GM23248 (cell line): ENCODE measurements around the gene TPI1. TPM values are rescaled to one million over a fixed set of nuclear protein-coding genes. Genes with fewer than 3 reads are reported as not detected.

Source experiments
- DNase-seq: peaks from one replicate; pipeline ENCODE4 v3.0.0-alpha.2; 2015
- H2AFZ ChIP-seq: fragments of 200-600 bp; sonication (generic); 2 replicates; pipeline ENCODE4 v1.6.1; 2016; ENCODE audit warnings: antibody characterized with exemption
- H3F3A ChIP-seq: fragments of 200-600 bp; sonication (generic); 2 replicates; pipeline ENCODE4 v1.6.1; 2016; ENCODE audit warnings: mild to moderate bottlenecking, antibody characterized with exemption, mixed run types; ENCODE audit not compliant: insufficient read depth
- H3K27ac ChIP-seq: fragments of 200-600 bp; sonication (generic); 2 replicates; pipeline ENCODE4 v1.5.1; 2016; ENCODE audit warnings: mild to moderate bottlenecking
- H3K27me3 ChIP-seq: fragments of 200-600 bp; sonication (generic); replicated peaks from 2 replicates; pipeline ENCODE4 v1.6.1; 2016; ENCODE audit warnings: mild to moderate bottlenecking; ENCODE audit not compliant: insufficient read depth
- H3K36me3 ChIP-seq: fragments of 200-600 bp; sonication (generic); 2 replicates; pipeline ENCODE4 v1.6.1; 2016; ENCODE audit warnings: low read depth, mild to moderate bottlenecking
- H3K4me1 ChIP-seq: fragments of 200-600 bp; sonication (generic); 2 replicates; pipeline ENCODE4 v1.6.1; 2016; ENCODE audit warnings: mild to moderate bottlenecking; ENCODE audit not compliant: insufficient read depth
- H3K4me2 ChIP-seq: fragments of 200-600 bp; sonication (generic); one replicate; pipeline ENCODE4 v1.6.1; 2016; ENCODE audit warnings: mild to moderate bottlenecking; ENCODE audit not compliant: unreplicated experiment
- H3K4me3 ChIP-seq: fragments of 200-600 bp; sonication (generic); 2 replicates; pipeline ENCODE4 v1.5.1; 2016; ENCODE audit warnings: mild to moderate bottlenecking
- H3K79me2 ChIP-seq: fragments of 200-600 bp; sonication (generic); 2 replicates; pipeline ENCODE4 v1.6.1; 2016; ENCODE audit warnings: mild to moderate bottlenecking; ENCODE audit not compliant: insufficient read depth
- H3K9ac ChIP-seq: fragments of 200-600 bp; sonication (generic); 2 replicates; pipeline ENCODE4 v1.6.1; 2016; ENCODE audit warnings: mild to moderate bottlenecking
- H3K9me2 ChIP-seq: fragments of 200-600 bp; sonication (generic); 2 replicates; pipeline ENCODE4 v1.6.1; 2016; ENCODE audit warnings: mixed run types, mild to moderate bottlenecking, moderate library complexity; ENCODE audit not compliant: insufficient read depth
- H3K9me3 ChIP-seq: fragments of 200-600 bp; sonication (generic); one replicate; pipeline ENCODE4 v1.6.1; 2017; ENCODE audit warnings: low read depth
- H4K20me1 ChIP-seq: fragments of 200-600 bp; sonication (generic); 2 replicates; pipeline ENCODE4 v1.6.0; 2016; ENCODE audit not compliant: insufficient read depth
- EZH2 ChIP-seq: fragments of 200-600 bp; sonication (generic); IDR thresholded peaks from 2 replicates; pipeline ENCODE4 v1.6.1; 2018; ENCODE audit warnings: antibody characterized with exemption, mild to moderate bottlenecking; ENCODE audit not compliant: insufficient read depth, poor library complexity, severe bottlenecking
- EZH2phosphoT487 ChIP-seq: fragments of 200-600 bp; sonication (generic); IDR thresholded peaks from 2 replicates; pipeline ENCODE4 v1.6.1; 2018; ENCODE audit warnings: antibody characterized with exemption, moderate library complexity, mild to moderate bottlenecking, low read depth; ENCODE audit not compliant: insufficient read depth
- WGBS, 2 experiments: methylation state at CpG; one replicate each; pipeline ENCODE4 v1.1.6; 2015 to 2017; ENCODE audit warnings: low lambda C conversion rate in 2 of 2, low coverage in 1 of 2; ENCODE audit errors: missing lambda C conversion rate in 2 of 2; 5-methylcytosine and 5-hydroxymethylcytosine counted together
- in situ Hi-C: fragments of 300-500 bp; cut with MboI; formaldehyde crosslinking; loops from 2 replicates; pipeline ENCODE4 v1.15.0; 2020
- polyA plus RNA-seq: library from polyadenylated mRNA; unstranded; fragments of >200 nt; fragmentation: Nextera tagmentation; extraction: Ambion mirVana; gene quantifications from 2 replicates; pipeline ENCODE4 v1.2.1, GENCODE V29; 2016
- total RNA-seq: library from RNA; depleted of rRNA; stranded (reverse); fragments of >200 nt; shearing (Covaris generic); gene quantifications from 2 replicates; pipeline ENCODE4 v1.2.3, GENCODE V29; 2014

The TPI1 gene
- total and polyA plus RNA-seq, 2 experiments from 2014 or later = 1,799 to 1,936 TPM

GRCh38 chr12:6839482-6840201 lies 27.7 kb upstream of the TPI1 start:
- DNase-seq = no peak
- peaks cover 3% of the 10 kb centered on the region; the same call in 1 of the 2 replicates for H3K36me3 ChIP-seq
- WGBS, 2 experiments = 77 to 79% methylated on average over 10 of the region's 10 CpGs
- no peak overlapping the region for H3K4me3 ChIP-seq
- no peak overlapping the region for H3K4me2 ChIP-seq
- H3K4me1 ChIP-seq = no peaks in the 10 kb centered on the region
- TF ChIP-seq EZH2 (no peak), EZH2phosphoT487 (no peak)
- no peaks in the 10 kb centered on the region for H3K27me3 ChIP-seq
- H4K20me1 ChIP-seq = no peaks in the 10 kb centered on the region
- no peaks in the 10 kb centered on the region for H3F3A ChIP-seq
- in situ Hi-C loops = no loop called here
- H2AFZ ChIP-seq = no peak overlapping the region
- no peak overlapping the region for H3K9ac ChIP-seq
- no peaks in the 10 kb centered on the region for H3K79me2 ChIP-seq
- H3K27ac ChIP-seq = no peak overlapping the region
- no peaks in the 10 kb centered on the region for H3K9me3 ChIP-seq
- no peaks in the 10 kb centered on the region for H3K9me2 ChIP-seq

- H4K20me1 ChIP-seq = no peaks in the 10 kb centered on the region
- no peaks in the 10 kb centered on the region for H3K4me1 ChIP-seq
- no peak overlapping the region for H3K4me2 ChIP-seq
- H3K9me2 ChIP-seq = no peaks in the 10 kb centered on the region
- in situ Hi-C loops = no loop called here
- H3K27ac ChIP-seq = no peak overlapping the region
- H3K79me2 ChIP-seq = no peaks in the 10 kb centered on the region
- TF ChIP-seq EZH2phosphoT487 (no peak), EZH2 (no peak)
- H3K4me3 ChIP-seq = no peak overlapping the region
- H3K36me3 ChIP-seq = peaks cover 9% of the 10 kb centered on the region; the same call in 1 of the 2 replicates
- 80% methylated on average over 1 of the region's 1 CpG for WGBS, 2 experiments
- H3K9ac ChIP-seq = no peak overlapping the region
- no peaks in the 10 kb centered on the region for H3K9me3 ChIP-seq
- no peaks in the 10 kb centered on the region for H3F3A ChIP-seq
- no peaks in the 10 kb centered on the region for H3K27me3 ChIP-seq
- DNase-seq = no peak
- no peak overlapping the region for H2AFZ ChIP-seq
These were observed 27.0 kb upstream of the TPI1 start for GRCh38 chr12:6840330-6840729.

- Histone ChIP-seq H4K20me1 (no peaks in the 10 kb centered on the region), H3K4me1 (no peaks in the 10 kb centered on the region), H3K9ac (no peak within 1 kb of the TSS), H3K4me3 (no peak within 1 kb of the TSS), H3K4me2 (no peak within 1 kb of the TSS), H3K9me3 (no peaks in the 10 kb centered on the region), H3F3A (no peaks in the 10 kb centered on the region), H3K27me3 (no peaks in the 10 kb centered on the region), H2AFZ (no peak within 1 kb of the TSS), H3K9me2 (no peaks in the 10 kb centered on the region), H3K79me2 (no peaks in the 10 kb centered on the region), H3K36me3 (peaks cover 11% of the 10 kb centered on the region; the same call in 1 of the 2 replicates), H3K27ac (no peak within 1 kb of the TSS)
- WGBS, 2 experiments = 76 to 86% methylated on average over 19 to 24 of the region's 24 CpGs
- TF ChIP-seq EZH2phosphoT487 (no peak), EZH2 (no peak)
- no peak for DNase-seq
- in situ Hi-C loops = no loop called here
These were observed 26.4 kb upstream of the TPI1 start, which contains the start of gene GNB3 for GRCh38 chr12:6840761-6841515. GNB3 (plus strand) TSS chr12:6840925; CDS start chr12:6841288, 363 bp downstream.

GRCh38 chr12:6842075-6842474 lies 25.3 kb upstream of the TPI1 start:
- Histone ChIP-seq H3K4me1 (no peaks in the 10 kb centered on the region), H4K20me1 (no peaks in the 10 kb centered on the region), H2AFZ (no peak overlapping the region), H3K4me2 (no peak overlapping the region), H3K9me3 (no peaks in the 10 kb centered on the region), H3K9ac (no peak overlapping the region), H3K36me3 (peaks cover 13% of the 10 kb centered on the region; the same call in 1 of the 2 replicates), H3K27ac (no peak overlapping the region), H3K9me2 (no peaks in the 10 kb centered on the region), H3K27me3 (no peaks in the 10 kb centered on the region), H3K4me3 (no peak overlapping the region), H3K79me2 (peaks cover 4% of the 10 kb centered on the region; the same call in 1 of the 2 replicates), H3F3A (no peaks in the 10 kb centered on the region)
- in situ Hi-C loops = no loop called here
- no peak for DNase-seq
- WGBS, 2 experiments = 96% methylated on average over 4 of the region's 4 CpGs
- no peak for TF ChIP-seq EZH2phosphoT487
- TF ChIP-seq EZH2 = no peak
